UCSD-AML1 (cell line): ENCODE measurements around the gene ZMYND19.
A peak's percentile ranks its signal among the peaks of the same experiment; 100 is the strongest.
"Not testable (repeated sequence)": the region's sequence is repeated elsewhere in the genome, so short reads cannot be mapped to it uniquely, and the experiment has no call there.

Source experiments
- DNase-seq: peaks from one replicate; lab custom pipeline; 2025; ENCODE audit not compliant: unreplicated experiment; lab: John Stamatoyannopoulos, UW

The ZMYND19 gene

DNA sequence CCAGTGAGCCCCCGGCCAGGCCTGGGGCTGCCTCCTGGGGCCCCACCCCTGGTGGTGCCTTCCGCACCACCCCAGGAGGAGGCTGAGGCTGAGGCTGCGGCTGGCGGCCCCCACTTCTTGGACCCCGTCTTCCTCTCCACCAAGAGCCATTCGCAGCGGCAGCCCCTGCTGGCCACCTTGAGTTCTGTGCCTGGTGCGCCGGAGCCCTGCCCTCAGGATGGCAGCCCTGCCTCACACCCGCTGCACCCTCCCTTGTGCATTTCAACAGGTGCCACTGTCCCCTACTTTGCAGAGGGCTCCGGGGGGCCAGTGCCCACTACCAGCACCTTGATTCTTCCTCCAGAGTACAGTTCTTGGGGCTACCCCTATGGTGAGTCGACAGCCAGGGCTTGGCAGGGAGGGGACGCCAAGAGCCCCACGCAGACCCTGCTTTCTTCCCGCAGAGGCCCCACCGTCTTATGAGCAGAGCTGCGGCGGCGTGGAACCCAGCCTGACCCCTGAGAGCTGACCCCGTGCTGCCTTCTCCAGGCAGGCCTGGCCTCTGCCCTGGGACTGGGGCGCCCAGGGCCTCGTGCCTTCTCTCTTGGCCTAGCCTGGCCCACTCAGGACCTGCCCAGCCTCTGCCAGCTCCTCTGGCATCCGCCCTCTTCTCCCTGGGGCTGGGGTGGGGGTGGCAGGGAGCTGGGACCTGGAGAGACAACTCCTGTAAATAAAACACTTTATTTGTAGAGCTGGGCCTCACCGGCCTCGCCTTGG lies 24.5 kb upstream of the ZMYND19 start:
- DNase-seq = no peak

DNA sequence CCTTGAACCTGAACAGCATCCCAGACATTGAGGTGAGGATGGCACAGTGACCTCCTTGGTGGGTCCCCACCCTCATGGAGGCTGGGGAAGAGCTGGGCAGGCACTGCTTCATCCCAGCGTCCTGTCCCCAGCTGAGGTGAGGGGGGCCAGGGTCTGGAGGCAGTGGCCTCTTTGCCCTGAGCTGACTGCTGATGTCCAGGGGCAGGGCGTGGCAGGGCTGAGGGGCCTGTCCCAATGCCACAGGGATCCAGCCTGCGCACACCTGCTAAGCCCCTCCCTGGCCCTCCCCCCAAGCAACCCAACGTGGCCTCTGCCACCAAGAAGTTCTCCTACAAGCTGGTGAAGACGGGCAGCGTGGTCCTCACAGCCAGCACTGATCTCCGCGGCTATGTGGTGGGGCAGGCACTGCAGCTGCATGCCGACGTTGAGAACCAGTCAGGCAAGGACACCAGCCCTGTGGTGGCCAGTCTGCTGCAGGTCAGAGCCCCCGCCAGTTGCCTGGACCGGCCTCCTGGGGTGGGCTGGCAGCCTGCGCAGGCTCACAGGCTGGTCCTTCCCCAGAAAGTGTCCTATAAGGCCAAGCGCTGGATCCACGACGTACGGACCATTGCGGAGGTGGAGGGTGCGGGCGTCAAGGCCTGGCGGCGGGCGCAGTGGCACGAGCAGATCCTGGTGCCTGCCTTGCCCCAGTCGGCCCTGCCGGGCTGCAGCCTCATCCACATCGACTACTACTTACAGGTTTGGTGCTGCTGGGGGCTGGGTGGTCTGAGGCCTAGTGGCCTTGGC lies 23.6 kb upstream of the ZMYND19 start:
- DNase-seq = no peak

DNA sequence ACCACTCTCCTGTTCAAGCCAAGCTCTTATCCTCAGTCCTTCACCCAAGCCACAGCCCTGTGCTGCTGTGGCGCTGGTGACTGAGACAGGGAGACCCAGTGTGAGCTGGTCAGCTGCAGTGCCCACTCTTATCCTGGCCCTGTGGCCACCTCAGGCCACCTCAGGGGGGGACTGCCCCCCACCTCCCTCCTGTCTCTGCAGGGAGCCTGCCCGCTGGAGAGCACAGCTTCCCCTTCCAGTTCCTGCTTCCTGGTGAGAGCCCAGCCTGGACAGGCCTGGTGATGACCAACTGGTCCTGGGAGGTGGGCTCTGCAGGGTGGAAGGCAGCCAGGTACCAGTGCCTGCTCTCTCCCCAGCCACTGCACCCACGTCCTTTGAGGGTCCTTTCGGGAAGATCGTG lies 22.9 kb upstream of the ZMYND19 start:
- DNase-seq = no peak

GRCh38 chr9:137612741-137613142 lies 22.4 kb upstream of the ZMYND19 start:
- DNase-seq = no peak

DNA sequence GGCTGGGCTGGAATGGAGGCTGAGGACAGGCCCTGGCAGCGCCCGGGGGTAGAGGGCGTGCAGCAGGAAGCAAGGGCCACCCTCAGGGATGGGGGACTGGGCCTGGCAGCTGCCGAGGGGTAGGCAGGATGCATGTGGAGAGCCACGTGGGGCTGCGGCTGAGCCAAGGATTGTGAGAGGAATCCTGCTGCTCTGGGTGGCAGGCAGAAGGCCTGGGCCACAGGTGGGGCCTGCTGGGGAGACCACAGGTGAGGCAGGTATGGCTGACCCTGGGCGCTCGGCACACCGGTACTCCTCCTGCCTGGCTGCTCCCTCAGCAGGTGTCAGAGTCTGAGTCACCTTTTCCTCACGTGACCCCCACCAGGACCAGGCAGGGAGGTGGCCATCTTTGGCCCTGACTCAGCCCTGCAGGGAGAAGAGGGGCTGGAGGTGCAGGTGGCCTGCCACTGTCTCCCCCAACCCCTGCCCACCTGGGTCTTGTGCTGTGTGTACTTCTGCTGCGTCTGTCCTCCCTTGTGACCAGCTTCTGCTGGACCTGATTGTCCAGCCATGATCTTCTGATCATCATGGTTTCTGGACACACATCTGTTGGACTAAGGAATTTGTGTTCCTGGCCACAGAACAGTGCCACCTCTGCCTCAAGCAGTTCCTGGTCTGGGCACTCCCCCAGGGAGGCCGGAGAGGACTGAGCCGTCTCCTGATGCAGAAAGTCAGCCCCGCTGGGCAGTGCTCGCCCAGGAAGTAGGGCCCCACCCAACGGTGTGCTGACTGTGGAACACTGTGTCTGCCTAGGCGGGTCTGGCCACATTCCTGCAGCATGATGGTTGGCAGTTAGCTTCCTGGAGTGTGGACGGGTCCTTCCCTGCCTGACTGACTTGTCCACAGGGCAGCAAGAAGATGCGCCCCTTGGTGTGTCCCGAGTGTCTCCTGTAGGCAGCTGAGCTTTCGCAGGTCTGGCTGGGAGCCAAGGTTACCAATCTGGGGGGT lies 21.6 kb upstream of the ZMYND19 start:
- no peak for DNase-seq

GRCh38 chr9:137610944-137611343 lies 20.6 kb upstream of the ZMYND19 start:
- no peak for DNase-seq

- no peak for DNase-seq
Measured at GRCh38 chr9:137607141-137607857, 17.0 kb upstream of the ZMYND19 start.

DNA sequence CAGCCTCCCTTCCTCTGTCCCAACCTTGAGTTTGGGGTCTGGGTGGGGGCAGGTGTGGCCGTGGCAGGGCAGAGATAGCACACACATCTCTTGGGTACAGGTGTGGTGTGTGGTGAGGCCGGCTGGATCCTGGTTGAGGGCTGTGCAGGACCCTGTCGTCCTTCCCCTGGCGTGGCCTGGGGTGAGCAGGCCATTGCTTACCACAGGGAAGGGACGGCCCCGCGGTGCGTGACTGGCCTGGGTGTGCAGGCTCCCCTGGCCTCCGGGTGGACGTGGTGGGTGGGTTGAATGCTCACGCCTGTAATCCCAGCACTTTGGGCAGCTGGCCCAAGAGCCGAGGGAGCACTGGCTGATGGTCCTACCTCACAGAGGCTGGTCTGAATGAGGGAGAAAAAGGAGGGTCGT lies 16.4 kb upstream of the ZMYND19 start:
- no peak for DNase-seq

DNA sequence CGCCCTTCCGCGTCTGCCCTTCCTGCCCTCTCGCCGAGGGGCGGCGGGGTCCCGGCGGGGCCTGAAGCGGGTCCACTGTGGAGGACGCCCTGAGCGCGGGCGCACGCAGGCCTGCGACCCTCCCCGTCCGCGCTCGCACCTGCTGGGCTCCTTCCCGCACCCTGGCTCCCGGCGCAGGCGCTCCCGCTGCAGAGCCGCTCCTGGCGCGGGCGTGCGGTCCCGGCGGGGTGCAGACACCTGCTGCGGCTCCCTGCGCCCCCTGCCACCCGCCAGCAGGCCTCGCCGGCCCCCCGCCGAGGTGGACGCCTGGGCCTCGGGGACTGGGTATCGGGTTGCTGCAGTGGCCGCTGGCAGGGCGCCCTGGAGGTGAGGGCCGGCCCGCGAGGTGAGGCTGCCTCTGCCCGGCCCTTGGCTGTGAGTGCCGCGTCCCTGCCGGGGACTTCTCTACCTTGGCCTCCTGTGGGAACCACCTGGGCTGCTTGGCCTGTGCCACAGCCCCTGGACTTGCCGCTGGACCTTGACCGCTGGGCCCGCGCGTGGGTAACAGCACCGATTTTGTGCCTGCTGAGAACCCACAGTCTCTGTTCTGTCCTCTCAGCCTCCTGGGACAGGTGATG lies 15.8 kb upstream of the ZMYND19 start:
- DNase-seq = no peak

DNA sequence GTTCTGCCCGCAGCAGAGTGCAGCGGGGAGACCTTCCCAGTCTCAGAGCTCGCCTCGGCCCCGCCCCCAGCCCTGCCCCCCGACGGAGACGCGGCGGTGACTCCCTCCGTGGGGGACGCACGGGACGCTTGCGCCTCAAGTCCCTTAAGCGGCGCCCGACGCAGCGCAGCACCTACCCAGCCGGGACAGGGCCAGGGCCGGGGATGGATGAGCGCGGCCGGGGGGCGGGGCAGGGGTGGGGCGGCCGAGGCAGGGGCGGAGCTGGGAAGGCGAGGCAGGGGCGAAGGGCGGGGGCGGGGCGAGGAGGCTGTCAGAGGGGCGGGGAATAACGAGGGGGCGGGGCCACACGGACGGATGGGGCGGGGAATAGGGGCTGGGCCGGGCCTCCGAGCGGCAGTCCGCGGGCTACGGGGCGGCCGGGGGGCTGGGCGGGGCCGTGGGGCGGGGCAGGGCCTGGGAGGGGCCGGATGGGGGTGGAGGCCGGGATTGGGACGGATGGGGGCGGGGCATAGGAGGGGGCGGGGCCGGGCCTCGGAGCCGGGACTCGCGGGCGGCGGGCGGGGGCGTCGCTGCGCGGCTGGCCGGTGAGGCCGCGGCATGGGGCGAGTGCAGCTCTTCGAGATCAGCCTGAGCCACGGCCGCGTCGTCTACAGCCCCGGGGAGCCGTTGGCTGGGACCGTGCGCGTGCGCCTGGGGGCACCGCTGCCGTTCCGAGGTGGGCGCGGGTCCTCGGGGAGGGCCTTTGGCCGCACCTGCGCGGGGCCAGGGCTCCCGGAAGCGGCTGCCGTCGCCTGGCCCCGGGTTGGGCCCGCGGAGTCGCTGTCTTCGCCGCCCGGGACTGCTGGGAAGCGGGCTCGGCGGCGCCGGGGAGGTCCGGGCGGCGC lies 15.1 kb upstream of the ZMYND19 start, which contains the start of gene ARRDC1:
Gene ARRDC1, plus strand, starts transcription at position 566 of the 884 bp plus-strand sequence. Its CDS starts 32 bp downstream, at position 598.
- DNase-seq = peak; percentile 97

DNA sequence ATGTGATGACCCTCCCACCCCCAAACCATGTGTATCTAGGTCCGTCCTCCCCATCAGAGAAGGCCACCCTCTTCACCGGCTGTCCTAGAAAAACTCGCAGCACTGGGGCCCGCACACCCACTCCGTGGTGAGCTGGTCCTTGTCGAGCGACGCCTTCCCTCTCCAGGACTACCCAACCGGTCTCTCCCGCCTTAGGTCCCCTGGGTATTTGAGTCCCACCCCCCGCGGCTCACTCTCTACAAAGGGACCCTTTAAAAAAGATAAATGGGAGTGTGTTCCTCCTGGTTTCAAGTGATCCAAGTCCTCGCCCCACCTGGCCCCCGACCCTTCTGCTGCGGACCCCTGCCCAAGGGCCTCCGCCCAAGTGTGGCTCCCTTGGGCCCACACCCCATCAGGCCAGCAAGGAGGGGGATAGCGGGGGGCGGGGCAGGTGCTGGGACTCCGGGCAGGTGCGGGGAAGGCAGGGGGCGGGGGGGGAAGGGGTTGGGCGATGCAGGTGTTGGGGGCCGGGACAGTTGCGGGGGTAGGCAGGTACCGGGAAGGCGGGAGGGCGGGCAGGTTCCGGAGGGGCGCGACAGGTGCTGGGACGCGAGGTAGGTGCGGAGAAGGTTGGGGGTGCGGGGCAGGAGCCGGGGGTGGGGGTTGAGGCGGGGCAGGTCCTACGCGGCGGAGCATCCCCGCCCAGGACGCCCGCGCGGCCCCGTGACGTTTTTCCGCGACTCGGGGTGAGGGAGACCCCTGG lies 14.2 kb upstream of the ZMYND19 start:
- no peak for DNase-seq

DNA sequence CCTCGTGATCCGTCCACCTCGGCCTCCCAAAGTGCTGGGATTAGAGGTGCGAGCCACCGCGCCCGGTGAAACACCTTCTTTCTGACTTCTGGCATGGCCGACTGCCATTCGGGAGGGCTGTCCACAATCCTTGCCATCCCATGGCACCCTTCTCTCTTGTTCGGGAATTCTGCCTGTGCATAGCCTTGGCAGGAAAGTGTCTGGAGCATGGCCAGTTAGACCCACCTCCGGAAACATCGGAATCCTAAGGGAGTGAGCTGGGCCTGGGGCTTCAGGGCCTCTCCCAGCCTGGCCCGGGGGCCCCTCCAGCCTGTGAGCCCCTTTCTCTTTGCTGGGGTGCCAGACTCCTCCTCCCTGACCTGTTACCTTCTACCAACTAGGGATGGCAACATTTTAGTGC lies 13.6 kb upstream of the ZMYND19 start:
- DNase-seq = no peak

DNA sequence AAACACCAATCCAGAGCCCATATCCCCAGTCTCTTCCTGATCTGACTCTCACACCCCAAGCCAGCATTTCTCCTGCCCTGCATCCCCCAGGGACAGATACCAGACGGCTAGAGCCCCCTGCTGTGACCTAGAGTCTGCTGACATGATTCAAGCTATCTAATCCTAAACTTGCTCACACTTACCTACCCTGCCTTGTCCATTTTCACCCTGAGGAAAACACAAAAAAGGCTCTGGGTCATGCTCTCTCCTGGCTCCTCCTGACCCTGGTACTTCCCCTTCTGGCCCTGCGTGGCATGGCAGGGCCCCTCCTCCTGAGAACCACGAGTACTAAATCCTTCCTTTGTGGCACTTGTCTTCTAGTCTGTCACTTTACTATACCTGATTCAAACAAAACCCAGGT lies 12.3 kb upstream of the ZMYND19 start:
- peak; percentile 52 for DNase-seq

GRCh38 chr9:137598943-137599342 lies 8.6 kb upstream of the ZMYND19 start:
- no peak for DNase-seq

GRCh38 chr9:137596577-137596976 lies 6.3 kb upstream of the ZMYND19 start:
- not testable (repeated sequence) for DNase-seq

DNA sequence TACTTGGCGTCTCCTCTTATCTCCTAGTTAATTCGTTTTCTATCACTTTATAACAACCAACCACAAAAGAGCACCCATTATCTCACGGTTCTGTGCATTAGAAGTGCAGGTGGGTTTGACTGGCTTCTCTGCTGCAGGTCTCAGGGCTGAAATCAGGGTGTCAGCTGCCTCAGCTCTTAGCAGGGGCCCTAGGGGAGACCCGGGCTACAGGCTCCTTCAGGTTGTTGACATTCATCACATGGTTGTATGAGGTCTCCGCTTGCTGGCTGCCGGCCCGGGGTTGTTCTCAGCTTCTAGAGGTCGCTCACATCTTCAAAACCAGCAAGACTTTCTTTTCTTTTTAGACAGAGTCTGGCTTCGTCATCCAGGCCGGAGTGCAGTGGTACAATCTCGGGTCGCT lies 2.9 kb upstream of the ZMYND19 start:
- DNase-seq = no peak

DNA sequence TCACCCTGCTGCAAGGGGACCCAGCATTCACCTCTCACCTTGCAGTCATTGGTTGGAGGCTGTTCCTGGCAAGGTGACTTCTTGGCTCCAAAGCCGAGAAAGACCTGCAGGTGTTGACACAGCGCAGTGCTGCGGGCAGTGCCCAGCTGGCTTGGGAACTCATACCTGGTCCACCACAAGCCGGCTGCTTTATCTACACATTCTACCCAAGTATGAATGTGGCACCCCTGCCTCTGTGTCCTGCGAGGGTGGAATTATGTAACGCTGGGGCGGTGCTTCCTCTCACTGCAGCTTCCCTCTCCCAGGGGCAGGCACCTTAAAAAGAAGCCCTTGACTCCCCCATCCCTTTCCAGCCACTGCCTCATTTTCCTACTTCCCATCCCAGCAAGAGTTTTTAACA lies 2.5 kb upstream of the ZMYND19 start:
- DNase-seq = no peak

- DNase-seq = no peak
Measured at GRCh38 chr9:137590123-137590468, 216 bp downstream of the ZMYND19 start.
